HEK293 (cell line): ENCODE measurements around the gene SCAMP3.
A peak's percentile ranks its signal among the peaks of the same experiment; 100 is the strongest.

Source experiments
- KLF1 ChIP-seq: fragments of 450-650 bp; formaldehyde crosslinking; IDR thresholded peaks from 2 replicates; pipeline ENCODE4 v1.5.1; 2016; ENCODE audit warnings: missing biosample characterization, missing genetic modification characterization
- KLF16 ChIP-seq: fragments of 450-650 bp; formaldehyde crosslinking; IDR thresholded peaks from 2 replicates; pipeline ENCODE4 v1.5.1; 2017; ENCODE audit warnings: missing biosample characterization, missing genetic modification characterization
- KLF8 ChIP-seq: fragments of 450-650 bp; formaldehyde crosslinking; IDR thresholded peaks from 2 replicates; pipeline ENCODE4 v1.5.1; 2016; ENCODE audit warnings: missing biosample characterization, missing genetic modification characterization
- PRDM10 ChIP-seq: fragments of 450-650 bp; formaldehyde crosslinking; IDR thresholded peaks from 2 replicates; pipeline ENCODE4 v1.5.1; 2016; ENCODE audit warnings: missing biosample characterization, missing genetic modification characterization
- YY1 ChIP-seq: fragments of 450-650 bp; formaldehyde crosslinking; IDR thresholded peaks from 2 replicates; pipeline ENCODE4 v1.5.1; 2018; ENCODE audit warnings: missing biosample characterization, missing genetic modification characterization
- ZBTB17 ChIP-seq: fragments of 450-650 bp; formaldehyde crosslinking; IDR thresholded peaks from 2 replicates; pipeline ENCODE4 v1.5.1; 2016; ENCODE audit warnings: missing biosample characterization, missing genetic modification characterization
- ZFHX2 ChIP-seq: fragments of 450-650 bp; formaldehyde crosslinking; conservative IDR thresholded peaks from 2 replicates; pipeline ENCODE4 v1.5.1; 2016; ENCODE audit warnings: missing biosample characterization, missing genetic modification characterization
- ZIC2 ChIP-seq: fragments of 450-650 bp; formaldehyde crosslinking; IDR thresholded peaks from 2 replicates; pipeline ENCODE4 v1.5.1; 2016; ENCODE audit warnings: missing biosample characterization, missing genetic modification characterization
- ZNF132 ChIP-seq: fragments of 450-650 bp; formaldehyde crosslinking; IDR thresholded peaks from 2 replicates; pipeline ENCODE4 v1.5.1; 2017; ENCODE audit warnings: missing biosample characterization, missing genetic modification characterization, borderline replicate concordance
- ZNF2 ChIP-seq: fragments of 450-650 bp; formaldehyde crosslinking; IDR thresholded peaks from 2 replicates; pipeline ENCODE4 v1.5.1; 2016; ENCODE audit warnings: missing biosample characterization, missing genetic modification characterization
- ZNF324 ChIP-seq: fragments of 450-650 bp; formaldehyde crosslinking; IDR thresholded peaks from 2 replicates; pipeline ENCODE4 v1.5.1; 2016; ENCODE audit warnings: missing biosample characterization, missing genetic modification characterization
- ZNF341 ChIP-seq: fragments of 450-650 bp; formaldehyde crosslinking; IDR thresholded peaks from 2 replicates; pipeline ENCODE4; 2016; ENCODE audit warnings: low read depth, missing biosample characterization, missing genetic modification characterization
- ZNF366 ChIP-seq: fragments of 450-650 bp; formaldehyde crosslinking; conservative IDR thresholded peaks from 2 replicates; pipeline ENCODE4 v1.5.1; 2016; ENCODE audit warnings: missing biosample characterization, missing genetic modification characterization
- ZNF37A ChIP-seq: fragments of 450-650 bp; IDR thresholded peaks from 2 replicates; pipeline ENCODE4 v1.5.1; 2018; ENCODE audit warnings: missing biosample characterization, missing genetic modification characterization
- ZNF473 ChIP-seq: fragments of 450-650 bp; formaldehyde crosslinking; IDR thresholded peaks from 2 replicates; pipeline ENCODE4 v1.5.1; 2017; ENCODE audit warnings: missing biosample characterization, missing genetic modification characterization
- ZNF560 ChIP-seq: fragments of 450-650 bp; formaldehyde crosslinking; IDR thresholded peaks from 2 replicates; pipeline ENCODE4 v1.5.1; 2017; ENCODE audit warnings: missing biosample characterization, missing genetic modification characterization, borderline replicate concordance
- ZNF596 ChIP-seq: fragments of 450-650 bp; IDR thresholded peaks from 2 replicates; pipeline ENCODE4 v1.5.0; 2018; ENCODE audit warnings: missing biosample characterization, mild to moderate bottlenecking, missing genetic modification characterization, moderate library complexity
- ZNF639 ChIP-seq: fragments of 450-650 bp; formaldehyde crosslinking; IDR thresholded peaks from 2 replicates; pipeline ENCODE4 v1.5.1; 2016; ENCODE audit warnings: missing biosample characterization, missing genetic modification characterization
- ZNF660 ChIP-seq: fragments of 450-650 bp; IDR thresholded peaks from 2 replicates; pipeline ENCODE4 v1.5.1; 2018; ENCODE audit warnings: missing biosample characterization, mild to moderate bottlenecking, missing genetic modification characterization
- ZNF768 ChIP-seq: fragments of 450-650 bp; formaldehyde crosslinking; IDR thresholded peaks from 2 replicates; pipeline ENCODE4 v1.5.1; 2018; ENCODE audit warnings: missing biosample characterization, mild to moderate bottlenecking, missing genetic modification characterization
- ZSCAN23 ChIP-seq: fragments of 450-650 bp; formaldehyde crosslinking; IDR thresholded peaks from 2 replicates; pipeline ENCODE4 v1.5.1; 2016; ENCODE audit warnings: missing biosample characterization, missing genetic modification characterization
- ZSCAN5A ChIP-seq: fragments of 450-650 bp; formaldehyde crosslinking; IDR thresholded peaks from 2 replicates; pipeline ENCODE4 v1.5.1; 2016; ENCODE audit warnings: missing biosample characterization, missing genetic modification characterization
- ZXDB ChIP-seq: fragments of 450-650 bp; formaldehyde crosslinking; IDR thresholded peaks from 2 replicates; pipeline ENCODE4 v1.5.1; 2016; ENCODE audit warnings: missing biosample characterization, missing genetic modification characterization
- TF ChIP-seq, protein P1 (sequence below): fragments of 450-650 bp; formaldehyde crosslinking; IDR thresholded peaks from 2 replicates; pipeline ENCODE4 v1.5.1; 2017; ENCODE audit warnings: missing biosample characterization, missing genetic modification characterization
- TF ChIP-seq, protein P2 (sequence below): fragments of 450-650 bp; formaldehyde crosslinking; optimal IDR thresholded peaks from 2 replicates; pipeline ENCODE3; 2016; ENCODE audit warnings: missing biosample characterization, mild to moderate bottlenecking, missing genetic modification characterization
- TF ChIP-seq, protein P3 (sequence below): sonication (generic); formaldehyde crosslinking; IDR thresholded peaks from 2 replicates; pipeline ENCODE4 v1.8.1; 2022; ENCODE audit warnings: mild to moderate bottlenecking, moderate library complexity, missing genetic modification reagents

The SCAMP3 gene

DNA sequence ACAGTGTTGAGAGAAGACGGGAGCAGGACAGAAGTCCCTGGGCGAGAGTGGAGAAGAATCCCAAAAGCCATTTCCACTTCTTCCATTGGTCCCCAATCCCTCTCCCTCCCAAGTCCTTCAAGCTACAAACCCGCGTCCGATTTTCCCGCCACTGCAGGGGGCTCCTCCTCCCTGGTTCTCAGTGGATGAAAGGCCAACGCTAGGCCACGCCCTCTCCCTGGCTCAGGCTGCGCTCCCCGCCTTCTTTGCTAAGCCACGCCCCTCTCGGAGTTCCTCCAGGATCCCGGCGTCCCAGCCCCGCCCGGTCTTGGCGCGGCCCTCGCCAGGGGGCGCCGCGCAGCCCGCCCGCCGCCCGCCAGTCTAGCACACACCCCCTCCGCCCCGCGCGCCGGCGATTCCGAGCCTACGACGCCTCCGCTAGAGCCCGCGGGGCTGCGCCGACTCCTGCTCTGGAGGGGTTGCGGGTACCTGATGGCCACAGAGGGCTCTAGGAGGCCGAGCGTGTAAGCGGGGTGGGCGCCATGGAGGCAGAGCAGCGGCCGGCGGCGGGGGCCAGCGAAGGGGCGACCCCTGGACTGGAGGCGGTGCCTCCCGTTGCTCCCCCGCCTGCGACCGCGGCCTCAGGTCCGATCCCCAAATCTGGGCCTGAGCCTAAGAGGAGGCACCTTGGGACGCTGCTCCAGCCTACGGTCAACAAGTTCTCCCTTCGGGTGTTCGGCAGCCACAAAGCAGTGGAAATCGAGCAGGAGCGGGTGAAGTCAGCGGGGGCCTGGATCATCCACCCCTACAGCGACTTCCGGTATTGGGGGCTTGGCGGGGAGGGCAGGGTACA lies 15.1 kb upstream of the SCAMP3 start, which contains the start of gene HCN3 (continued):
- 0 out of 2 replicates have a peak, but pooled peaks have one; percentile 39 for TF ChIP-seq PRDM10 (tag by site-specific recombination)
- TF ChIP-seq ZNF560 (tag by site-specific recombination) = no peak
- 0 out of 2 replicates have a peak, but pooled peaks have one; percentile 23 for TF ChIP-seq ZNF2 (tag by site-specific recombination)
- TF ChIP-seq, protein P1, sequence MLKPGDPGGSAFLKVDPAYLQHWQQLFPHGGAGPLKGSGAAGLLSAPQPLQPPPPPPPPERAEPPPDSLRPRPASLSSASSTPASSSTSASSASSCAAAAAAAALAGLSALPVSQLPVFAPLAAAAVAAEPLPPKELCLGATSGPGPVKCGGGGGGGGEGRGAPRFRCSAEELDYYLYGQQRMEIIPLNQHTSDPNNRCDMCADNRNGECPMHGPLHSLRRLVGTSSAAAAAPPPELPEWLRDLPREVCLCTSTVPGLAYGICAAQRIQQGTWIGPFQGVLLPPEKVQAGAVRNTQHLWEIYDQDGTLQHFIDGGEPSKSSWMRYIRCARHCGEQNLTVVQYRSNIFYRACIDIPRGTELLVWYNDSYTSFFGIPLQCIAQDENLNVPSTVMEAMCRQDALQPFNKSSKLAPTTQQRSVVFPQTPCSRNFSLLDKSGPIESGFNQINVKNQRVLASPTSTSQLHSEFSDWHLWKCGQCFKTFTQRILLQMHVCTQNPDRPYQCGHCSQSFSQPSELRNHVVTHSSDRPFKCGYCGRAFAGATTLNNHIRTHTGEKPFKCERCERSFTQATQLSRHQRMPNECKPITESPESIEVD (tag by site-specific recombination) = no peak
- TF ChIP-seq, protein P2, sequence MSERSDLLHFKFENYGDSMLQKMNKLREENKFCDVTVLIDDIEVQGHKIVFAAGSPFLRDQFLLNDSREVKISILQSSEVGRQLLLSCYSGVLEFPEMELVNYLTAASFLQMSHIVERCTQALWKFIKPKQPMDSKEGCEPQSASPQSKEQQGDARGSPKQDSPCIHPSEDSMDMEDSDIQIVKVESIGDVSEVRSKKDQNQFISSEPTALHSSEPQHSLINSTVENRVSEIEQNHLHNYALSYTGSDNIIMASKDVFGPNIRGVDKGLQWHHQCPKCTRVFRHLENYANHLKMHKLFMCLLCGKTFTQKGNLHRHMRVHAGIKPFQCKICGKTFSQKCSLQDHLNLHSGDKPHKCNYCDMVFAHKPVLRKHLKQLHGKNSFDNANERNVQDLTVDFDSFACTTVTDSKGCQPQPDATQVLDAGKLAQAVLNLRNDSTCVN (tag by site-specific recombination) = peak; percentile 88
- peak; percentile 86 for TF ChIP-seq ZFHX2 (tag by site-specific recombination)
- peak; percentile 14; the same call in 1 of the 2 replicates for TF ChIP-seq YY1
- TF ChIP-seq, protein P3, sequence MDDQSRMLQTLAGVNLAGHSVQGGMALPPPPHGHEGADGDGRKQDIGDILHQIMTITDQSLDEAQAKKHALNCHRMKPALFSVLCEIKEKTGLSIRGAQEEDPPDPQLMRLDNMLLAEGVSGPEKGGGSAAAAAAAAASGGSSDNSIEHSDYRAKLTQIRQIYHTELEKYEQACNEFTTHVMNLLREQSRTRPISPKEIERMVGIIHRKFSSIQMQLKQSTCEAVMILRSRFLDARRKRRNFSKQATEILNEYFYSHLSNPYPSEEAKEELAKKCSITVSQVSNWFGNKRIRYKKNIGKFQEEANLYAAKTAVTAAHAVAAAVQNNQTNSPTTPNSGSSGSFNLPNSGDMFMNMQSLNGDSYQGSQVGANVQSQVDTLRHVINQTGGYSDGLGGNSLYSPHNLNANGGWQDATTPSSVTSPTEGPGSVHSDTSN (CRISPR knock-in tag) = 0 out of 2 replicates have a peak, but pooled peaks have one; percentile 68
- peak; percentile 41 for TF ChIP-seq KLF16 (tag by site-specific recombination)
- no peak for TF ChIP-seq ZSCAN23 (tag by site-specific recombination)
- TF ChIP-seq ZNF37A = peak; percentile 62; the same call in 1 of the 2 replicates
- TF ChIP-seq ZIC2 (tag by site-specific recombination) = peak; percentile 25; the same call in 1 of the 2 replicates
- no peak for TF ChIP-seq ZNF473 (tag by site-specific recombination)
- no peak for TF ChIP-seq ZNF768 (tag by site-specific recombination)
- TF ChIP-seq ZNF132 (tag by site-specific recombination) = no peak
- peak; percentile 75 for TF ChIP-seq ZNF341 (tag by site-specific recombination)
- TF ChIP-seq ZBTB17 = peak; percentile 73
- TF ChIP-seq KLF1 (tag by site-specific recombination) = 0 out of 2 replicates have a peak, but pooled peaks have one; percentile 25
- TF ChIP-seq ZNF366 (tag by site-specific recombination) = peak; percentile 63; the same call in 1 of the 2 replicates
- TF ChIP-seq ZNF639 (tag by site-specific recombination) = 0 out of 2 replicates have a peak, but pooled peaks have one; percentile 14
- peak; percentile 30; the same call in 1 of the 2 replicates for TF ChIP-seq ZSCAN5A (tag by site-specific recombination)
- TF ChIP-seq ZNF324 (tag by site-specific recombination) = 0 out of 2 replicates have a peak, but pooled peaks have one; percentile 29
- TF ChIP-seq ZNF596 (tag by site-specific recombination) = no peak
- peak; percentile 70 for TF ChIP-seq ZXDB
- TF ChIP-seq KLF8 = peak; percentile 69
- TF ChIP-seq ZNF660 = peak; percentile 93
